Measurements from ENCODE around the gene KLHDC4.

Gene KLHDC4

DNA sequence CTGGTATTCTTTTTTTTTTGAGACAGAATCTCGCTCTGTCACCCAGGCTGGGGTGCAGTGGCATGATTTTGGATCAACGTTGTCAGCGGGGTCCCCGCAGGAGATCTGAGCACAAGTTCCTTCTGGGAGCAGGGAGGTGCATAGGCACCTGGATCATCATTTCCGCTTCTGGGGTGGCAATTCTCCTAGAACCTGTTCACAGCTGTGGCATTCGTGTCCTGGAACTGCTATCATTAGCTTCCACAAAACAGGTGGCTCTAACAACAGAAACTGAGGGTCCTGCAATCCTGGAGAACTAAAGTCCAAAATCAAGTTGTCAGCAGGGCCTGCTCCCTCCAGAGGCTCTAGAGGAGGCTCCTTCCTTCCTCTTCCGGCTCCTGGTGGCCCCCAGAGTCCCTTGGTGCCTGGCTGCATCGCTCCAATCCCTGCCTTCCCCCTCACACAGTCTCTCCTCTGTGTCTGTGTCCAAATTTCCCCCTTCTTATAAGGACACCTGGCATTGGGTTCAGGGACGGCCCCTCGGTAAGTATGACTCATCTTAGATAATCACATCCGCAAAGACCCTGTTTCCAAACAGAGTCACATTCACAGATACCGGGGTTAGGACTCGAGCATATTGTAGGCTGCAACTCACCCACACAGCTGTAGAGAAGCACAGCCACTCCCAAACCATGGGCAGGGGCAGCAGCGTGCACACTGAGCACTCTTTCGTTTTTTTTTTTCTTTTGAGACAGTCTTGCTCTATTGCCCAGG, 43.5 kb upstream of the KLHDC4 start:
- no peak overlapping the region for H3K27ac ChIP-seq (ENCODE audit: low read depth, low read length)
- no peak overlapping the region for H3K4ac ChIP-seq (ENCODE audit: low read depth, low read length)
- H3K18ac ChIP-seq (ENCODE audit: low read length), result no peak overlapping the region
- H3K27me3 ChIP-seq (ENCODE audit: insufficient read depth, low read length), result no peaks in the 10 kb centered on the region
- no peak overlapping the region for H3K14ac ChIP-seq (ENCODE audit: low read length)
- DNase-seq, result no peak
- no peak overlapping the region for H3K23ac ChIP-seq (ENCODE audit: low read length)
- H2AK5ac ChIP-seq (ENCODE audit: low read length), result no peak overlapping the region
- H3K9me3 ChIP-seq (ENCODE audit: insufficient read depth, low read depth, low read length), result peaks cover 2% of the 10 kb centered on the region
- no peak overlapping the region for H2AFZ ChIP-seq (ENCODE audit: insufficient read depth, low read length, poor library complexity)
- no CpG with 5 or more reads among the region's 15 CpGs for WGBS (ENCODE audit: extremely low coverage, insufficient coverage, insufficient read length)
- H3K4me3 ChIP-seq (ENCODE audit: low read depth, low read length), result no peak overlapping the region
- no peak overlapping the region for H3K9ac ChIP-seq (ENCODE audit: low read length)
- no peaks in the 10 kb centered on the region for H3K36me3 ChIP-seq (ENCODE audit: control insufficient read depth in 1 of 2, insufficient read depth in 2 of 2, low read length in 2 of 2)
- no peak overlapping the region for H4K12ac ChIP-seq (ENCODE audit: low read depth, low read length)
- H3K4me1 ChIP-seq (ENCODE audit: control insufficient read depth in 1 of 2, insufficient read depth in 2 of 2, low read length in 2 of 2), result peaks cover 10 to 19% of the 10 kb centered on the region in 2 experiments
- H4K91ac ChIP-seq (ENCODE audit: low read depth, low read length), result no peak overlapping the region
- no peaks in the 10 kb centered on the region for H3K79me2 ChIP-seq (ENCODE audit: control insufficient read depth, insufficient read depth, low read length, poor library complexity)
- no peak overlapping the region for H3K4me2 ChIP-seq (ENCODE audit: low read length)
- no peak overlapping the region for H4K8ac ChIP-seq (ENCODE audit: low read depth, low read length)
- H2BK5ac ChIP-seq (ENCODE audit: low read depth, low read length, poor library complexity), result no peak overlapping the region
- no peak overlapping the region for H2BK12ac ChIP-seq (ENCODE audit: low read length)
- H2BK120ac ChIP-seq (ENCODE audit: insufficient read depth, low read length, poor library complexity), result no peak overlapping the region
- H3K79me1 ChIP-seq (ENCODE audit: low read length), result no peaks in the 10 kb centered on the region

DNA sequence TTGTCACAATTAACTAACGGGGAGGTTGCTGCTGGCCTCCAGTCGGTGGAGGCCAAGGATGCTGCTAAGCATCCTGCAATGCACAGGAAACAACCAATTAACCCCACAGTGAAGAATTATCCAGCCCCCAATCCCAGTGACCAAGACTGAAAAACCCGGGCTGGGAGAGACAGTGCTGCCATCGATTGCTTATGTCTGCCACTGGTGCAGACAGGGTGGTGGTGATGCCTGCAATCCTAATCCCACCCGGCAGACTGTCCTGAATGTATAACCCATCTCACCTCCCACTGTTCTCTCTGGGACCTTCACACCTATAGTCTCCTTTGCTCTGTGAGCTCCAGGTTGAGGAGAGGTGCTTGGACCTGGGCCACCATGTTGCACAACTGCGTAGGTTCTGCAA, 42.3 kb upstream of the KLHDC4 start:
- no peak overlapping the region for H2BK12ac ChIP-seq (ENCODE audit: low read length)
- no peak overlapping the region for H3K18ac ChIP-seq (ENCODE audit: low read length)
- H3K9ac ChIP-seq (ENCODE audit: low read length), result no peak overlapping the region
- H3K9me3 ChIP-seq (ENCODE audit: insufficient read depth, low read depth, low read length), result peaks cover 6% of the 10 kb centered on the region
- H3K27me3 ChIP-seq (ENCODE audit: insufficient read depth, low read length), result no peaks in the 10 kb centered on the region
- no peak overlapping the region for H3K23ac ChIP-seq (ENCODE audit: low read length)
- no peak overlapping the region for H2AK5ac ChIP-seq (ENCODE audit: low read length)
- no peak overlapping the region for H3K27ac ChIP-seq (ENCODE audit: low read depth, low read length)
- no peaks in the 10 kb centered on the region for H3K36me3 ChIP-seq (ENCODE audit: control insufficient read depth in 1 of 2, insufficient read depth in 2 of 2, low read length in 2 of 2)
- no peak overlapping the region for H3K4ac ChIP-seq (ENCODE audit: low read depth, low read length)
- no peak overlapping the region for H2BK120ac ChIP-seq (ENCODE audit: insufficient read depth, low read length, poor library complexity)
- H4K8ac ChIP-seq (ENCODE audit: low read depth, low read length), result no peak overlapping the region
- WGBS (ENCODE audit: extremely low coverage, insufficient coverage, insufficient read length), result no CpG with 5 or more reads among the region's 6 CpGs
- no peak overlapping the region for H3K4me3 ChIP-seq (ENCODE audit: low read depth, low read length)
- no peaks in the 10 kb centered on the region for H3K79me2 ChIP-seq (ENCODE audit: control insufficient read depth, insufficient read depth, low read length, poor library complexity)
- no peak overlapping the region for H3K4me2 ChIP-seq (ENCODE audit: low read length)
- no peak overlapping the region for H2AFZ ChIP-seq (ENCODE audit: insufficient read depth, low read length, poor library complexity)
- H3K4me1 ChIP-seq (ENCODE audit: control insufficient read depth in 1 of 2, insufficient read depth in 2 of 2, low read length in 2 of 2), result peaks cover 10 to 19% of the 10 kb centered on the region in 2 experiments
- H3K14ac ChIP-seq (ENCODE audit: low read length), result no peak overlapping the region
- H4K91ac ChIP-seq (ENCODE audit: low read depth, low read length), result no peak overlapping the region
- no peak overlapping the region for H4K12ac ChIP-seq (ENCODE audit: low read depth, low read length)
- H3K79me1 ChIP-seq (ENCODE audit: low read length), result no peaks in the 10 kb centered on the region
- H2BK5ac ChIP-seq (ENCODE audit: low read depth, low read length, poor library complexity), result no peak overlapping the region
- DNase-seq, result no peak

DNA sequence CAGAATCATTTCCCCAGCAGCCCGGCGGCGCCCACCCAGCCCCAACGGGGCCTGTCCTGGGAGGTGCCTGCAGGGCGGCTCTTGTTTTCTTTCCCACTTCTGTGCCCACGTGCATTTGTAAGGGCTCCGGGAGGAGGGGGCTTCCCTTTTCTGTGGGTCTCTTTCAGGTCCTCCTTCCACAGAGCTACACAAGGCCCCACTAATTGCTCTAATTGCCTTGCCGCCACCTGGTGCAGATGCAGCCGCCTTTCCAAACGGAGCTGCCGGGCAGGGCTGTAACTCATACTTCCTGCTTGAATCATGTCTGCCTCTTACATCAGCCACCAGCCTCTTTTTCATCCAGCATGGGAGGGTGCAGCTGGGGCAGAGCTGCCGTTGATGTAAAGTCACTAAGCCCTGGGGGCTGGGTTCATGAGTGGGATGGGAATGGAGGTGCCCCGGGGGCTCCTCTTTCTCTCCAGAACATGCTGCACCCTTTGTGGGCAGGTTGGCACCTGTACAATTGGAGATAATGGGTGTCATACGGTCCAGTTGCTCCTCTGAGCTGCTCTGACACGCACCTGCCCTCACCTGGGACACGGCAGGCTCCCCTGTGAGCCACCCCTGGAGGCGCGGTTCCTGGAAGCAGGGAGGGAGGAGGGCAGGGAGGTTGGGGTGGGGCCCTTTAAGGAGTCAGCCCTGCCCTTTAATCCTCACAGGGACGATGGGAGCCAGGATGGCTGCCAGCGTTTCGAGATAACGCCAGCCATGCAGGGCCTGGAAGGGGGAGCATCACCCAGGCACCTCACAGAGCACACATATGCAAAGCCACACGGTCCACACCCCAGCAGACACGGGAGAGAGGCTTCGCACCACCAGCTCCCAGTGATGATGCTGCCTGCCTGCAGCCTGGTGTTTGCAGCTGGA, 41.1 kb upstream of the KLHDC4 start:
- Histone ChIP-seq H3K27me3 (ENCODE audit: insufficient read depth, low read length) (no peaks in the 10 kb centered on the region), H3K4me1 (ENCODE audit: control insufficient read depth in 1 of 2, insufficient read depth in 2 of 2, low read length in 2 of 2) (peaks cover 7 to 15% of the 10 kb centered on the region in 2 experiments)
- WGBS (ENCODE audit: extremely low coverage, insufficient coverage, insufficient read length), result no CpG with 5 or more reads among the region's 25 CpGs

DNA sequence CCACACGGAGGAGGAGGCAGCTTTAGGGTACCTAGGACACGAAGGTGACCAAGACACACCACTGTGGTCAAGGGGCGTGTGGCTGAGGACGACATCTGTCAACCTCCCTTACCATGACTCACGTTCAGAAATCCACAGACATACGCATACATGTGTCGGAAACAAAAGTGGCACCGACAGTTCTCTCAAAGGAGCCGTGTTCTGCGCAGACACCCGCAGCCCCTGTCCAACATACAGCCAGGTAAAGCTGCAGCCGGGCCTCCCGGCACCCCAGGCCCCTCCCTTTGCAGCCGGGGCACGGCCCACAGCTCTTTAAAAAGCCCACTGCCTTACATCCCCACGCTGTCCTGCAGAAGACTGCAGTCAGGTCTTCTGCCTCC, 40.5 kb upstream of the KLHDC4 start:
- H4K12ac ChIP-seq (ENCODE audit: low read depth, low read length), result no peak overlapping the region
- WGBS (ENCODE audit: extremely low coverage, insufficient coverage, insufficient read length), result no CpG with 5 or more reads among the region's 16 CpGs
- H3K9ac ChIP-seq (ENCODE audit: low read length), result no peak overlapping the region
- no peak overlapping the region for H3K14ac ChIP-seq (ENCODE audit: low read length)
- no peak overlapping the region for H3K4me3 ChIP-seq (ENCODE audit: low read depth, low read length)
- no peak overlapping the region for H4K8ac ChIP-seq (ENCODE audit: low read depth, low read length)
- peak overlapping the region; percentile 14 for H4K91ac ChIP-seq (ENCODE audit: low read depth, low read length)
- no peak overlapping the region for H2AK5ac ChIP-seq (ENCODE audit: low read length)
- no peaks in the 10 kb centered on the region for H3K79me2 ChIP-seq (ENCODE audit: control insufficient read depth, insufficient read depth, low read length, poor library complexity)
- no peaks in the 10 kb centered on the region for H3K27me3 ChIP-seq (ENCODE audit: insufficient read depth, low read length)
- no peaks in the 10 kb centered on the region for H3K79me1 ChIP-seq (ENCODE audit: low read length)
- H3K4me2 ChIP-seq (ENCODE audit: low read length), result peak overlapping the region; percentile 32
- H3K4ac ChIP-seq (ENCODE audit: low read depth, low read length), result no peak overlapping the region
- H2BK120ac ChIP-seq (ENCODE audit: insufficient read depth, low read length, poor library complexity), result no peak overlapping the region
- H3K9me3 ChIP-seq (ENCODE audit: insufficient read depth, low read depth, low read length), result peaks cover 8% of the 10 kb centered on the region
- H3K27ac ChIP-seq (ENCODE audit: low read depth, low read length), result no peak overlapping the region
- no peak overlapping the region for H2BK5ac ChIP-seq (ENCODE audit: low read depth, low read length, poor library complexity)
- H2AFZ ChIP-seq (ENCODE audit: insufficient read depth, low read length, poor library complexity), result no peak overlapping the region
- no peak overlapping the region for H2BK12ac ChIP-seq (ENCODE audit: low read length)
- H3K18ac ChIP-seq (ENCODE audit: low read length), result no peak overlapping the region
- H3K23ac ChIP-seq (ENCODE audit: low read length), result no peak overlapping the region
- peaks cover 7 to 15% of the 10 kb centered on the region in 2 experiments for H3K4me1 ChIP-seq (ENCODE audit: control insufficient read depth in 1 of 2, insufficient read depth in 2 of 2, low read length in 2 of 2)
- DNase-seq, result peak; percentile 90 to 91
- H3K36me3 ChIP-seq (ENCODE audit: control insufficient read depth in 1 of 2, insufficient read depth in 2 of 2, low read length in 2 of 2), result no peaks in the 10 kb centered on the region

More for the DNA sequence above, 41.1 kb upstream of the KLHDC4 start:
- no peaks in the 10 kb centered on the region for H3K79me2 ChIP-seq (ENCODE audit: control insufficient read depth, insufficient read depth, low read length, poor library complexity)
- peaks cover 8% of the 10 kb centered on the region for H3K9me3 ChIP-seq (ENCODE audit: insufficient read depth, low read depth, low read length)
- H2AFZ ChIP-seq (ENCODE audit: insufficient read depth, low read length, poor library complexity), result peak overlapping the region; percentile 37
- no peak overlapping the region for H3K18ac ChIP-seq (ENCODE audit: low read length)
- H3K23ac ChIP-seq (ENCODE audit: low read length), result no peak overlapping the region
- H3K4ac ChIP-seq (ENCODE audit: low read depth, low read length), result no peak overlapping the region
- no peak overlapping the region for H3K27ac ChIP-seq (ENCODE audit: low read depth, low read length)
- H3K4me2 ChIP-seq (ENCODE audit: low read length), result peak overlapping the region; percentile 32
- H2AK5ac ChIP-seq (ENCODE audit: low read length), result no peak overlapping the region
- no peaks in the 10 kb centered on the region for H3K36me3 ChIP-seq (ENCODE audit: control insufficient read depth in 1 of 2, insufficient read depth in 2 of 2, low read length in 2 of 2)
- no peak overlapping the region for H3K14ac ChIP-seq (ENCODE audit: low read length)
- H2BK12ac ChIP-seq (ENCODE audit: low read length), result peak overlapping the region; percentile 34
- no peak overlapping the region for H4K8ac ChIP-seq (ENCODE audit: low read depth, low read length)
- H2BK120ac ChIP-seq (ENCODE audit: insufficient read depth, low read length, poor library complexity), result peak overlapping the region; percentile 2
- H4K12ac ChIP-seq (ENCODE audit: low read depth, low read length), result no peak overlapping the region
- no peak overlapping the region for H3K9ac ChIP-seq (ENCODE audit: low read length)
- H3K79me1 ChIP-seq (ENCODE audit: low read length), result no peaks in the 10 kb centered on the region
- no peak overlapping the region for H2BK5ac ChIP-seq (ENCODE audit: low read depth, low read length, poor library complexity)
- peak; percentile 93 to 94 for DNase-seq
- peak overlapping the region; percentile 33 for H4K91ac ChIP-seq (ENCODE audit: low read depth, low read length)
- no peak overlapping the region for H3K4me3 ChIP-seq (ENCODE audit: low read depth, low read length)

Measured in trophoblast cell (in vitro differentiated cells and primary cell).